Measurements from ENCODE around the gene CACNA1I.

GRCh38 chr22:39593066-39593930, 22.7 kb downstream of the CACNA1I start:
- TF ChIP-seq CTCF (IDR thresholded peaks at IDR 0.05 in 8 of 11, conservative IDR thresholded peaks at IDR 0.05 in 3 of 11): no peak
- TF ChIP-seq POLR2A (IDR thresholded peaks at IDR 0.05): no peak
- TF ChIP-seq POLR2AphosphoS5 (IDR thresholded peaks at IDR 0.05): no peak

Data from spleen (tissue), 7 donors.